ENCODE data around the gene PAPPA.

The PAPPA gene

DNA sequence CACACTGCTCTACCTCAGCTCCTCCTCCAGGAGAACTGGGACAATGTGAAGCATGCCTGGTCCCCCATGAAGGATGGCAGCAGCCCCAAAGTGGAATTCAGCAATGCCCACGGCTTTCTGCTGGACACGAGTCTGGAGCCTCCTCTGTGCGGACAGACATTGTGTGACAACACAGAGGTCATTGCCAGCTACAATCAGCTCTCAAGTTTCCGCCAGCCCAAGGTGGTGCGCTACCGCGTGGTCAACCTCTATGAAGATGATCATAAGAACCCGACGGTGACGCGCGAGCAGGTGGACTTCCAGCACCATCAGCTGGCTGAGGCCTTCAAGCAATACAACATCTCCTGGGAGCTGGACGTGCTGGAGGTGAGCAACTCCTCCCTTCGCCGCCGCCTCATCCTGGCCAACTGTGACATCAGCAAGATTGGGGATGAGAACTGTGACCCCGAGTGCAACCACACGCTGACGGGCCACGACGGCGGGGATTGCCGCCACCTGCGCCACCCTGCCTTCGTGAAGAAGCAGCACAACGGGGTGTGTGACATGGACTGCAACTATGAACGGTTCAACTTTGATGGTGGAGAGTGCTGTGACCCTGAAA is 34.1 kb downstream of the PAPPA start:
- DNase-seq: no peak

- DNase-seq: no peak
These were observed 36.1 kb downstream of the PAPPA start for GRCh38 chr9:116189683-116190082.

DNA sequence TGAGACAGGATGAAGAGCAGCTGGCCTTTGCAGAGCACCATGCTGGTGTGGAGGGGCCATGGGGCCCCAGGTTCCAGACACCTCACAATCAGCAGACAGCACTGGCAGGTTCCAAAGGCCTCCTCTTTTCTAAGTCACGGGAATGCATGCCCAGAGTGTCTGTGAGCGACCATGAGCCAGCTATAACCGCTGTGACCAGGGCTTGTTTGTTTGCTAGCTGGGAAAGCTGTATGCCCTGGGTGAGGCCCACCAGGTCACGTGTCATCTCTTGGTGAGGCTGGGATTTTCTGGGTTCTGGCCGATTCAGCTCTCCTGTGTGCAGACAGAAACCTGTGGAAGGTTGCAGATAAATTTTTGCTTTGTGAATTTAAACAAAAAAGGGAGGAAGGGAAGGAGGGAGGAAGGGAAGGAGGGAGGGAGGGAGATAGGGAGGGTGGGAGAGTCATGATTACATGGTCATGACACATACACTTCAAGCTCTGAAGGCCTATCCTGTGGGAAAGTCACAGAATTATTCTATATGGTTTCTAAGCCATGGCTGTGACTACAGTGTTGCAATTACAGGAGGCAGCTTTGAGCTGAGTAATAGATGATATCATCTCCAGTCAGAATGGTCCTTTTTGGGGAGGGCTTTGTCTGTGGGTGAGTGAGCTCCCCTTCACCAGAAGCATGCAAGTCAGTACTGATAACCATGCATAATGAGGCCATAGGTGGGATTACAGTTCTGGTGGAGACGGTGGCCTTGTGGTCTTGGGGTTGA is 37.2 kb downstream of the PAPPA start:
- DNase-seq: no peak

GRCh38 chr9:116191576-116192415 is 38.2 kb downstream of the PAPPA start:
- DNase-seq: no peak

DNA sequence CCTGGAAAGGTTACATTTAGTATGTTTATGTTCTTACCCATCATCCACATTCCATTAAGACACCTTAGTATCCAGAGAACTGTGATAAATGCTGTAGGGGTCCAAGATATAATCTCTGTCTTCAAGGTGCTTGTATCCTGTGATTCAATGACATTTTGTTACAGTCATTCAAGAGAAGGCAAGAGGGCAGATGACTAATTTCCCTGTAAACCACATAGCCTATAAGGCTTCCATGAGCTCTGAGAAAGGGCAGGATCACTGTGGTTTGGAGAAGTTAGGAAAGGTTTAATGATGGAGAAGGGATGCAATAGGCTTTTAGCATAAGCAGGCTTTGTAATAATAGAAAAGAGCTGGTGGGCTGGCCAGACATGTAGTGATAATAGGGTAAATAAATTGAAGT is 40.0 kb downstream of the PAPPA start:
- DNase-seq: no peak

DNA sequence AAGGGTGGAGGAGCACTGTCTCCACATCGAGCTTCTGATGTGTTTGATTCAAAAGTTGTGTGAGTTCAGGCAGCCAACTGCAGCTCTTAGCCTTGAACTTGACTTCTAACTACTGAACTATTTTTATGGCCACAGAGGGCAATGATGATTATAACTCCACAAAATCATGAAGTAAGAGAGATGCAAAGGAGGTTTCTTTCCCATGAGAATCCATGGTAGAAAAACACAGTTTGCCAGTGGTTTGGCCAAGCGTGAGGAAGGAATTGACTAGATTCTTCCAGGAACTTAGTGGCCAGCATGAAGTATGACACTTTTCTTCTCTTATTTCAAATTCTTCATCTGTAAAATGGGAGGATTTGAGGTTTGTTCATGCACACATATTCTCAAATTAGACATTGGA is 43.2 kb downstream of the PAPPA start:
- no peak for DNase-seq

DNA sequence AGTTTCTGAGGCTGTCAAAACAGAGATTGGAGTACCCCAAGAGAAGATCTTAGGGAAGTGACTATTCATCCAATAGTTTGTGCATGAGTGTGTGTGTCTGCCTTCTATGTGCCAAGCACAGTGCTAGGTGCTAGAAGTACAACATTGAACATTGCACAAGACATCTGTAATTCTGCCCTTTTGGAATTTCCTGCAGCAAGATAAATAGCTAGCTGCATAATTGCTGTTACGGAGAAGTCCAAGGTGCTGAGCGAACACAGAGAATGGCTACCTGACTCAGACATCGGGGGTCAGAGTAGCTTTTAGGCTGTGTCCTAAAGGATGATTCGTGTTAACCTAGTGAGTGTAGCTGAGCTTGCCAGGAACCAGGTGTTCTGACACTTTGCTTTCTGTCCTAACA is 44.8 kb downstream of the PAPPA start:
- no peak for DNase-seq

- no peak for DNase-seq
These were observed 48.8 kb downstream of the PAPPA start for GRCh38 chr9:116202219-116202912.

GRCh38 chr9:116204252-116204882 is 50.8 kb downstream of the PAPPA start:
- DNase-seq: no peak

- no peak for DNase-seq
These were observed 54.0 kb downstream of the PAPPA start for GRCh38 chr9:116207371-116208111.

DNA sequence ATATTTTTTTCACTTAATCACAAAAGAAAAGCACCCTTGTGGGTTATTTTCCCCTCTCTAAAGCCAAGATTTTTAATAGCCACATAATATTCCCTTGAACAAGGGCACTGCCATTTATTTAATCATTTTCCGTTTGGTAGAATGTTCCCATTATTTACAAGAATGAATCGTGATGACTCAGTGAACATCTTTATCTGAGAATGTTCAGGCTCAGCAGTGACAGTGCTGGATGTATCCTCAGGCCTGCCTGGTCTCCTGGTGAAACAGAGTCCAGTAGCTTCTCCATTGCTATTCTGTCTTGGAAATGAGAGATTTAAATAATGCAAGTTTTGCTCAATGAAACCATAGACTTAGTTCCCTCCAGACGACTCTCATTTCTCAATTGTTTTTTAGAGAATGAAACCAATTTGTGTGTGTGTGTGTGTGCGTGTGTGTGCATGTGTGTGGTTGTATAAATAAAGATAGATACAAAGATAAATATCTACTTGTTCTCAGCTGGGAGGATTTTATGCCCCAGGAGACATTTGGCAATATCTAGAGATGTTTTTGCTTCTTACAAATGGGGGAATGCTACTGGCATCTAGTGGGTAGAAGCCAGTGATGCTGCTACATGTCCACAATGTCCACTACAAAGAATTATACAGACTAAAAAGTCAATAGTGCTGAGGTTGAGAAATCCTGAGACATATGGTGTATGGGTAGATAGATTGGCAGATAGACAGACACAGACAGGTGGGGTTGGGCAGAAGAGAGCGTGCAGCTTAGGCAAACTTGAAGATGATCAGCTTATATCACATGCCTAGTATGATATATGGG is 55.0 kb downstream of the PAPPA start:
- no peak for DNase-seq

DNA sequence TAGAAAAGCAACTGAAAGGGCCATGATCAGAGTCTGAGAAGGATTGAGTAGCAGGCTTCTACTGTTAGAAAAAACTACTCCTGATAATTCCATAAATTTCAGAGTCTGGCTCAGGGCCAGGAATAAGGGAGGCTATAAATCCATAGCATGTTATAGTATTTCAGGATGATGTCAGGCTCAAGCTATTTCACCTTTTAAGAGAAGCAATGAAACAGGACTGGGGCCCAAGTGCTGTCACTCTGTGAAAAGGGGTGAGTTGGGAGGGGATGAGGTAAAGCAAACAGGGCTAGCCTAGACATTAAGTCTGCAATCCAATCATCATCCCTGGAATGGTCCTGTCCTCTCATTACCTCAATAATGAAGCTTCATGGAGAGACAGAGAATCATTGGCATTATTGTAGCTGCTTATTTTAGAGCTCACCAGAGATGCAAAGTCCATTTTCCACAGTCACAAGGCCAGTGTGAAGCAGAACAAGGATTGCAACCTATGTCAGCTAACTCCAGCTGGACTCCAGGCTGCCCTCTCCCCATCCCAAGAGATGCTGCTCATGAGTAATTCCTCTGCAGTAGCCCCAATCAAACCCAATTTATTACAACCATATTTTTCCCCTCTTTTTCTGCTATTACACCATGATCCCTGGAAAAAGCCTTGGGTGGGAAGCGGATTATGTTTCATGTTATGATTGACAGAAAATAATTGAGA is 56.0 kb downstream of the PAPPA start:
- no peak for DNase-seq

DNA sequence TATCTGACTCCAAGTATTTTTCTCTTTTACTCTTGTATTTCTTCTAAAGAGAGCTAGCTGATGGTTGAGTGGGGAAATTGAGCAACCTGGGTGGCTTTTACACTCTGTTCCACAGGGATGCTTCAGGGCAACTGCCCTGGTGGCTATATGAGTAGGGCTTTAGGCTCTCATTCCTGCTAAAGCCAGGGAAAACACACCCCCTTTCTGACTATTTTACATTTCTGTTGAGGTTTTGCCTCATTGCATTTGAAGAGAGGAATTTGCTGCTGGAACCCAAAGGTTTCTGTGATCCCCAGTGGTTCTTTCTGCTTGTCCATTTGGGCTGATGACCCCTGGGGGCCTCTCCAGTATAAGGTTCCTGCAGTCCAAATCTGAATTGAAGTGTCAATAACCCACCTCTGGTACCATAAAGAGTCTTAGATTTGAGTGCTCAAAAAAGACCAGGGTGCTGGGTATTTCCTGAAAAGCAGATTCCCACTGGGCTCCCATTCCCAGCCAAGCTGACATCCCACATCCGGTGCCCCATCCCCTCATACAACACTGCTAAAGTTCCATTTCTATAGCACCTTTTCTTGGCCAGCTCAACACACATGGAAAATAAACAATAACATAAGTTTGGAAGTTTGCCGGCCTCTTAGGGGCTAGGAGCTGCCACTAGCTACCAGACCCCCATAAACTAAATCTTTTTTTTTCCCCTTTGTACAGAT is 59.5 kb downstream of the PAPPA start:
- no peak for DNase-seq

- DNase-seq: no peak
These were observed 60.1 kb downstream of the PAPPA start for GRCh38 chr9:116213693-116214047.

DNA sequence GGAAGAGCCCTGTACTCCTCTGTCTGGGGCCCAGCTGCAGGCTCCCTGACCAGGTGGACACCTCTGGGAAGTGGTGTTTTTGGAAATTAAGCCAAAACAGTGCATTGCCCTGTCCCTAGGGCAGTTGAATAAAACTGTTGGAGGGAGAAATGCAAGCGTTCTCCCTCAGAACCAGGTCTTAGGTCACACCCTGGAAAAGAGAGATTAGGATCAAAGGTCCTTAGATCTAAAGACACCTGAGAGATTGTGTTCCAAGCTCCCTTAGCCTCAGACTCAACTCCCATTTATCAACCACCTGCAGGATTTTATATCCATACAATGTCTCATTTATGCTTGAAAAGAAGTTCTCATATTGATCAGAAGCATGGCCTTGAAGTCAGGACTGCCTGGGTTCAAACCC is 64.8 kb downstream of the PAPPA start:
- no peak for DNase-seq

GRCh38 chr9:116219686-116220085 is 66.1 kb downstream of the PAPPA start:
- DNase-seq: no peak

DNA sequence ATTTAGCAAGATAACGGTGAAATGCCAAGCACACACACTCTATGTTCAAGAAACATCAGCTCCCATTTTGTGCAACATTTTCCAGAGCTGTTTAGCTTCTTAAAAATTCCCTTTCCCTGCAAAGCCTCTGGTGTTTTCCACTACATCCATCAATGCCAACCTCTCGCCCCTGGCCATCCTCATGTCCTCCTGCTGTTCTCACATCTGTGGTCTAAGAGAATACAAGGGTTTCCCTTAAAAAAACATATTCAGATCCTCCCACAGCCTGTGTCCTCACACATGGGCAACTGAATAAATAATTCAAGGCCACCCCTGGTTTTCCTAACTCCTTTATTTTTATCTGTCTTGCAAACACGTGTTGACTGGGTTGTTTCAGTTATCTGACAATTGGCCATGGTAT is 70.3 kb downstream of the PAPPA start:
- no peak for DNase-seq

DNA sequence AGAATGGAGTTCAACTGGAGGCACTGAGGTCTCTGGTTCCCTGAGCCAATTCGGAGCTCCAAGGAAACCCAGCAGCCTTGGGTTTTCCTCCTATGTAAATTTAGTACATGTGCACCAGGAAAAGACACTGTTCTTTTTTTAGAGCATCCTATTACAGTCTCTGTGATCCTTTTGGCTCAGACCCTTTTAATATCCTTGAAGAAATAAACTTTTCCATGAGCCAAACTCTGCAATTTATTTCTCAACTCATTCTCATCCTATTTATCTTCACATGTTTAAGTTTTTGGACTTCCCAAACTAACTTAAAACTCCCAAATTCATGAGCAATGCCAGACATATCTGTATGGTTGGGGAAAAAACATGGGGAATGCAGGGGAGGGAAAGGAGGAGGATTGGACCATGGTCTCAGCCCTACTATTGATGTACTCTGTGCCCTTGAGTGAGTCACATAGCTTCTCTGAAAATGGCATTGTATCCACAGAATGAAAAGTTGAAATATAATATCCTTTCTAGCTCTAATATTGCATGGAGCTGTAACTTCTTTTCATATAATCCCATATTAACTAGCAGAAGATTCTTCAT is 76.6 kb downstream of the PAPPA start:
- DNase-seq: no peak

GRCh38 chr9:116232424-116233159 is 79.0 kb downstream of the PAPPA start:
- no peak for DNase-seq
